Measurements from ENCODE around the gene FGFBP2. TPM values are rescaled to one million over a fixed set of nuclear protein-coding genes. Genes with fewer than 3 reads are reported as not detected.

FGFBP2 gene
- polyA plus RNA-seq (ENCODE audit: insufficient read length) = 0.27 TPM

- no peak for DNase-seq (ENCODE audit: low read depth)
These were observed at the start of gene FGFBP2 for GRCh38 chr4:15963001-15963451. TSS of gene FGFBP2 (minus strand) at chr4:15963175. CDS start at chr4:15963129, 46 bp downstream.

- no peak for DNase-seq (ENCODE audit: low read depth)
These were observed 48.2 kb upstream of the FGFBP2 start for GRCh38 chr4:16011173-16011572.

- DNase-seq (ENCODE audit: low read depth) = no peak
These were observed 46.2 kb upstream of the FGFBP2 start for GRCh38 chr4:16009153-16009552.

GRCh38 chr4:16007471-16008095 lies 44.6 kb upstream of the FGFBP2 start:
- no peak for DNase-seq (ENCODE audit: low read depth)

- no peak for DNase-seq (ENCODE audit: low read depth)
These were observed 43.9 kb upstream of the FGFBP2 start for GRCh38 chr4:16006771-16007446.

- DNase-seq (ENCODE audit: low read depth) = no peak
These were observed 42.7 kb upstream of the FGFBP2 start for GRCh38 chr4:16005676-16006075.

GRCh38 chr4:16001484-16001858 lies 38.5 kb upstream of the FGFBP2 start:
- peak; percentile 45 for DNase-seq (ENCODE audit: low read depth)

- DNase-seq (ENCODE audit: low read depth) = no peak
These were observed 37.9 kb upstream of the FGFBP2 start for GRCh38 chr4:16000708-16001483.

GRCh38 chr4:15996773-15997172 lies 33.8 kb upstream of the FGFBP2 start:
- DNase-seq (ENCODE audit: low read depth) = no peak

- DNase-seq (ENCODE audit: low read depth) = no peak
These were observed 32.9 kb upstream of the FGFBP2 start for GRCh38 chr4:15995826-15996225.

- DNase-seq (ENCODE audit: low read depth) = no peak
These were observed 29.2 kb upstream of the FGFBP2 start for GRCh38 chr4:15992167-15992485.

- DNase-seq (ENCODE audit: low read depth) = no peak
These were observed 27.8 kb upstream of the FGFBP2 start for GRCh38 chr4:15990570-15991285.

- peak; percentile 35 for DNase-seq (ENCODE audit: low read depth)
These were observed 26.4 kb upstream of the FGFBP2 start for GRCh38 chr4:15989424-15989823.

GRCh38 chr4:15988222-15988621 lies 25.2 kb upstream of the FGFBP2 start:
- DNase-seq (ENCODE audit: low read depth) = no peak

- DNase-seq (ENCODE audit: low read depth) = no peak
These were observed 23.9 kb upstream of the FGFBP2 start for GRCh38 chr4:15986907-15987306.

- DNase-seq (ENCODE audit: low read depth) = no peak
These were observed 20.6 kb upstream of the FGFBP2 start for GRCh38 chr4:15983610-15984009.

- DNase-seq (ENCODE audit: low read depth) = no peak
These were observed 20.0 kb upstream of the FGFBP2 start for GRCh38 chr4:15982842-15983524.

- no peak for DNase-seq (ENCODE audit: low read depth)
These were observed 13.8 kb upstream of the FGFBP2 start for GRCh38 chr4:15976456-15977447.

- DNase-seq (ENCODE audit: low read depth) = no peak
These were observed 8.3 kb upstream of the FGFBP2 start for GRCh38 chr4:15971068-15971801.
